Activated T-helper 2 cell treated with anti-CD3 and anti-CD28 coated beads, Interferon-gamma antibody, Interleukin-2, Interleukin-4, amounts not matched to agents 10 μg/mL and 5 μg/mL and 100 μg/mL, durations not matched to agents 14 hours and 24 hours and 36 hours (primary cell): ENCODE data around the gene CNIH3. TPM values are rescaled to one million over a fixed set of nuclear protein-coding genes. Genes with fewer than 3 reads are reported as not detected.

ENCODE experiments used
- DNase-seq: peaks from one replicate; pipeline ENCODE4 v3.0.0; 2021; ENCODE audit warnings: low spot score
- H3K27ac Mint-ChIP-seq: one replicate; pipeline ENCODE4 v1.8.0; 2021; ENCODE audit warnings: mixed read lengths
- H3K27me3 Mint-ChIP-seq: one replicate; pipeline ENCODE4 v1.8.0; 2021; ENCODE audit warnings: low read depth, mixed read lengths
- H3K36me3 Mint-ChIP-seq: one replicate; pipeline ENCODE4 v1.8.0; 2021; ENCODE audit warnings: low read depth, mixed read lengths
- H3K4me1 Mint-ChIP-seq: one replicate; pipeline ENCODE4 v1.8.0; 2021; ENCODE audit warnings: low read depth, mixed read lengths
- H3K4me3 Mint-ChIP-seq: one replicate; pipeline ENCODE4 v1.8.0; 2021; ENCODE audit warnings: low read depth, mild to moderate bottlenecking, moderate library complexity, mixed read lengths
- H3K9me3 Mint-ChIP-seq: one replicate; pipeline ENCODE4 v1.8.0; 2021; ENCODE audit warnings: mixed read lengths
- intact Hi-C: fragments of 100-400 bp; cut with micrococcal nuclease; formaldehyde crosslinking; loops from one replicate; pipeline ENCODE4 v1.15.1; 2023
- total RNA-seq: library from RNA; stranded (reverse); gene quantifications from 2 replicates; pipeline ENCODE4 v1.2.3, GENCODE V29; 2022

Gene CNIH3
- total RNA-seq, 1 donor from 2014 or later, result 1.5 TPM

GRCh38 chr1:224662870-224663269 lies 46.8 kb downstream of the CNIH3 start:
- intact Hi-C loops, result no loop called here
- no peaks in the 10 kb centered on the region for H3K9me3 Mint-ChIP-seq
- no peak for DNase-seq
- H3K4me1 Mint-ChIP-seq, result no peaks in the 10 kb centered on the region
- H3K36me3 Mint-ChIP-seq, result no peaks in the 10 kb centered on the region
- H3K27ac Mint-ChIP-seq, result no peak overlapping the region
- H3K27me3 Mint-ChIP-seq, result peaks cover 36% of the 10 kb centered on the region
- H3K4me3 Mint-ChIP-seq, result no peak overlapping the region

GRCh38 chr1:224665016-224665415 lies 48.9 kb downstream of the CNIH3 start:
- Mint-ChIP-seq H3K36me3 (no peaks in the 10 kb centered on the region), H3K4me3 (no peak overlapping the region), H3K27ac (no peak overlapping the region), H3K27me3 (peaks cover 27% of the 10 kb centered on the region), H3K4me1 (no peaks in the 10 kb centered on the region), H3K9me3 (no peaks in the 10 kb centered on the region)
- DNase-seq, result no peak
- intact Hi-C loops, result no loop called here

GRCh38 chr1:224666078-224666477 lies 50.0 kb downstream of the CNIH3 start:
- H3K27me3 Mint-ChIP-seq, result peaks cover 26% of the 10 kb centered on the region
- no peaks in the 10 kb centered on the region for H3K9me3 Mint-ChIP-seq
- intact Hi-C loops, result no loop called here
- H3K27ac Mint-ChIP-seq, result no peak overlapping the region
- H3K4me3 Mint-ChIP-seq, result no peak overlapping the region
- H3K36me3 Mint-ChIP-seq, result no peaks in the 10 kb centered on the region
- H3K4me1 Mint-ChIP-seq, result no peaks in the 10 kb centered on the region
- no peak for DNase-seq

GRCh38 chr1:224666913-224667312 lies 50.8 kb downstream of the CNIH3 start:
- Mint-ChIP-seq H3K27ac (no peak overlapping the region), H3K4me1 (no peaks in the 10 kb centered on the region), H3K9me3 (no peaks in the 10 kb centered on the region), H3K36me3 (no peaks in the 10 kb centered on the region), H3K27me3 (peaks cover 22% of the 10 kb centered on the region), H3K4me3 (no peak overlapping the region)
- DNase-seq, result no peak
- intact Hi-C loops, result no loop called here

- no peak overlapping the region for H3K4me3 Mint-ChIP-seq
- H3K27me3 Mint-ChIP-seq, result peaks cover 16% of the 10 kb centered on the region
- DNase-seq, result no peak
- intact Hi-C loops, result no loop called here
- no peaks in the 10 kb centered on the region for H3K4me1 Mint-ChIP-seq
- no peaks in the 10 kb centered on the region for H3K36me3 Mint-ChIP-seq
- H3K27ac Mint-ChIP-seq, result no peak overlapping the region
- no peaks in the 10 kb centered on the region for H3K9me3 Mint-ChIP-seq
Measured at GRCh38 chr1:224668984-224669383, 52.9 kb downstream of the CNIH3 start.

GRCh38 chr1:224669403-224669802 lies 53.3 kb downstream of the CNIH3 start:
- DNase-seq, result no peak
- no peaks in the 10 kb centered on the region for H3K9me3 Mint-ChIP-seq
- no peak overlapping the region for H3K27ac Mint-ChIP-seq
- no peaks in the 10 kb centered on the region for H3K36me3 Mint-ChIP-seq
- no peaks in the 10 kb centered on the region for H3K4me1 Mint-ChIP-seq
- H3K4me3 Mint-ChIP-seq, result no peak overlapping the region
- H3K27me3 Mint-ChIP-seq, result peaks cover 15% of the 10 kb centered on the region
- intact Hi-C loops, result no loop called here

- Mint-ChIP-seq H3K27ac (no peak overlapping the region), H3K4me1 (no peaks in the 10 kb centered on the region), H3K9me3 (no peaks in the 10 kb centered on the region), H3K4me3 (no peak overlapping the region), H3K36me3 (no peaks in the 10 kb centered on the region), H3K27me3 (peaks cover 10% of the 10 kb centered on the region)
- DNase-seq, result no peak
- intact Hi-C loops, result no loop called here
Measured at GRCh38 chr1:224670506-224670905, 54.4 kb downstream of the CNIH3 start.

GRCh38 chr1:224671076-224671475 lies 55.0 kb downstream of the CNIH3 start:
- Mint-ChIP-seq H3K36me3 (no peaks in the 10 kb centered on the region), H3K4me3 (no peak overlapping the region), H3K27ac (no peak overlapping the region), H3K9me3 (no peaks in the 10 kb centered on the region), H3K27me3 (peaks cover 7% of the 10 kb centered on the region), H3K4me1 (no peaks in the 10 kb centered on the region)
- intact Hi-C loops, result no loop called here
- no peak for DNase-seq

- Mint-ChIP-seq H3K27me3 (peaks cover 6% of the 10 kb centered on the region), H3K4me3 (no peak overlapping the region), H3K27ac (no peak overlapping the region)
Measured at GRCh38 chr1:224673141-224673540, 57.0 kb downstream of the CNIH3 start.

GRCh38 chr1:224675590-224675989 lies 59.5 kb downstream of the CNIH3 start:
- Mint-ChIP-seq H3K4me1 (no peaks in the 10 kb centered on the region), H3K9me3 (no peaks in the 10 kb centered on the region), H3K36me3 (no peaks in the 10 kb centered on the region), H3K27ac (no peak overlapping the region), H3K4me3 (no peak overlapping the region), H3K27me3 (peaks cover 4% of the 10 kb centered on the region)
- intact Hi-C loops, result no loop called here
- no peak for DNase-seq

More at GRCh38 chr1:224673141-224673540, 57.0 kb downstream of the CNIH3 start:
- DNase-seq, result no peak
- intact Hi-C loops, result no loop called here
- H3K9me3 Mint-ChIP-seq, result no peaks in the 10 kb centered on the region
- no peaks in the 10 kb centered on the region for H3K4me1 Mint-ChIP-seq
- H3K36me3 Mint-ChIP-seq, result no peaks in the 10 kb centered on the region

GRCh38 chr1:224676551-224676950 lies 60.4 kb downstream of the CNIH3 start:
- no peak for DNase-seq
- no peaks in the 10 kb centered on the region for H3K4me1 Mint-ChIP-seq
- peaks cover 4% of the 10 kb centered on the region for H3K27me3 Mint-ChIP-seq
- no peak overlapping the region for H3K4me3 Mint-ChIP-seq
- H3K36me3 Mint-ChIP-seq, result no peaks in the 10 kb centered on the region
- no peaks in the 10 kb centered on the region for H3K9me3 Mint-ChIP-seq
- H3K27ac Mint-ChIP-seq, result no peak overlapping the region
- intact Hi-C loops, result no loop called here

GRCh38 chr1:224678168-224678567 lies 62.1 kb downstream of the CNIH3 start:
- Mint-ChIP-seq H3K9me3 (no peaks in the 10 kb centered on the region), H3K36me3 (no peaks in the 10 kb centered on the region), H3K27me3 (peaks cover 4% of the 10 kb centered on the region), H3K4me1 (no peaks in the 10 kb centered on the region), H3K27ac (no peak overlapping the region), H3K4me3 (no peak overlapping the region)
- DNase-seq, result no peak
- intact Hi-C loops, result no loop called here

- no peak for DNase-seq
- H3K9me3 Mint-ChIP-seq, result no peaks in the 10 kb centered on the region
- H3K27ac Mint-ChIP-seq, result no peak overlapping the region
- H3K4me1 Mint-ChIP-seq, result no peaks in the 10 kb centered on the region
- no peak overlapping the region for H3K4me3 Mint-ChIP-seq
- no peaks in the 10 kb centered on the region for H3K36me3 Mint-ChIP-seq
- intact Hi-C loops, result no loop called here
- peaks cover 2% of the 10 kb centered on the region for H3K27me3 Mint-ChIP-seq
Measured at GRCh38 chr1:224679606-224680005, 63.5 kb downstream of the CNIH3 start.

- no peak overlapping the region for H3K4me3 Mint-ChIP-seq
- peaks cover 5% of the 10 kb centered on the region for H3K27me3 Mint-ChIP-seq
- intact Hi-C loops, result no loop called here
- no peaks in the 10 kb centered on the region for H3K9me3 Mint-ChIP-seq
- H3K27ac Mint-ChIP-seq, result no peak overlapping the region
- no peaks in the 10 kb centered on the region for H3K36me3 Mint-ChIP-seq
- no peak for DNase-seq
- H3K4me1 Mint-ChIP-seq, result peaks cover 5% of the 10 kb centered on the region
Measured at GRCh38 chr1:224681816-224682215, 65.7 kb downstream of the CNIH3 start.
